Smooth muscle cell (in vitro differentiated cells): Measurements from ENCODE around the gene TMEM98. TPM values are rescaled to one million over a fixed set of nuclear protein-coding genes. Genes with fewer than 3 reads are reported as not detected.
A peak's percentile ranks its signal among the peaks of the same experiment; 100 is the strongest.

Experiments
- DNase-seq: peaks from one replicate; lab custom pipeline; 2025; ENCODE audit not compliant: unreplicated experiment; lab: John Stamatoyannopoulos, UW
- H2AFZ ChIP-seq: fragments of 200-600 bp; sonication (generic); 2 replicates; pipeline ENCODE4 v1.6.0; 2016; ENCODE audit warnings: antibody characterized with exemption, low read depth, mild to moderate bottlenecking
- H3F3A ChIP-seq: fragments of 200-600 bp; sonication (generic); 2 replicates; pipeline ENCODE4 v1.6.0; 2017; ENCODE audit warnings: antibody characterized with exemption, low read depth
- H3K27ac ChIP-seq: fragments of 200-600 bp; sonication (generic); 2 replicates; pipeline ENCODE4 v1.5.1; 2016; ENCODE audit warnings: low read depth, mild to moderate bottlenecking
- H3K27me3 ChIP-seq: fragments of 200-600 bp; sonication (generic); 2 replicates; pipeline ENCODE4 v1.6.1; 2016; ENCODE audit warnings: low read depth, mild to moderate bottlenecking
- H3K36me3 ChIP-seq: fragments of 200-600 bp; sonication (generic); 2 replicates; pipeline ENCODE4 v1.5.1; 2016; ENCODE audit warnings: low read depth
- H3K4me1 ChIP-seq: fragments of 200-600 bp; sonication (generic); 2 replicates; pipeline ENCODE4 v1.5.1; 2016; ENCODE audit warnings: low read depth
- H3K4me2 ChIP-seq: fragments of 200-600 bp; sonication (generic); 2 replicates; pipeline ENCODE4 v1.6.0; 2016; ENCODE audit warnings: mild to moderate bottlenecking
- H3K4me3 ChIP-seq: fragments of 200-600 bp; sonication (generic); 2 replicates; pipeline ENCODE4 v1.5.1; 2016; ENCODE audit warnings: mild to moderate bottlenecking
- H3K79me2 ChIP-seq: fragments of 200-600 bp; sonication (generic); 2 replicates; pipeline ENCODE4 v1.6.0; 2016; ENCODE audit warnings: low read depth, mild to moderate bottlenecking
- H3K9ac ChIP-seq: fragments of 200-600 bp; sonication (generic); 2 replicates; pipeline ENCODE4 v1.6.0; 2016; ENCODE audit warnings: low read depth
- H3K9me3 ChIP-seq: fragments of 200-600 bp; sonication (generic); replicated peaks from 2 replicates; pipeline ENCODE4 v1.5.1; 2016; ENCODE audit warnings: low read depth
- H4K20me1 ChIP-seq: fragments of 200-600 bp; sonication (generic); 2 replicates; pipeline ENCODE4 v1.6.0; 2016; ENCODE audit warnings: low read depth
- CTCF ChIP-seq: fragments of 200-600 bp; sonication (generic); IDR thresholded peaks from 2 replicates; pipeline ENCODE4 v1.5.1; 2017; ENCODE audit warnings: borderline replicate concordance, mild to moderate bottlenecking, antibody characterized with exemption; ENCODE audit not compliant: insufficient read depth, poor library complexity, severe bottlenecking
- WGBS: methylation state at CpG from one replicate; pipeline ENCODE4 v1.1.7; 2016; ENCODE audit warnings: low lambda C conversion rate; 5-methylcytosine and 5-hydroxymethylcytosine counted together
- polyA plus RNA-seq: library from polyadenylated mRNA; unstranded; fragments of >200 nt; fragmentation: Nextera tagmentation; extraction: Ambion mirVana; gene quantifications from 2 replicates; pipeline ENCODE4 v1.2.1, GENCODE V29; 2016
- total RNA-seq: library from RNA; depleted of rRNA; stranded (reverse); fragments of >200 nt; gene quantifications from 2 replicates; pipeline ENCODE4 v1.2.3, GENCODE V29; 2014

TMEM98 gene
- total and polyA plus RNA-seq, 2 experiments from 2014 or later: 190 to 222 TPM

DNA sequence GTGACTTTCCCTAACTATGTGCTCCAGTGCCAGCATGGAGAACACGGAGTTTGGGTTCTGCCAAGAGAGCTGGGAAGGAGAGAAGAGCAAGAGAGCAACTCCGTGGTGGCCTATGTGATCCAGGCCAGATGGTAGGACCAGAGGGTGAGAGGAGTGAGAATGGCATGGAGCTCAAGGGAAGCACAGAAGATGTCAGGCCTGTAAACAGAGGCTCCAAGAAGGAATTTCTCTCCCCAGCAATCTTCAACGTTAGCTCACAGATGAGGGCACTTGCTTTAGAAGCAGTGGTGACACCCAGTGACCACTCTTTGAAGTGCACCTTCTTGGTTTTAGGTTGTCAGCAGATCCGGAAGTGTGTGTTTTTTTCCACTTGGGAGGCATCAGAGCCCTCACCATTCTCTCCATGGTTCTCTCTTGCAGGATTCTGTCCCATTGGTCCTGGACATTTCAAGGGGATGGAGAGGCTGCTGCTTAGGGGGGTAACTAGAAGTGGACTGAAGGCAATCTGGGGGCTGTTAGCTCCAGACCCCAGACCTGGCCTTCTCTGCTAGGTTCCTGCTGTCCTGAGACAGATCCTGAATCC, 18.1 kb upstream of the TMEM98 start:
- Histone ChIP-seq H3K4me1 (no peaks in the 10 kb centered on the region), H3K4me3 (no peak overlapping the region), H3K4me2 (peak overlapping the region; percentile 43), H3K36me3 (no peaks in the 10 kb centered on the region), H3K79me2 (no peaks in the 10 kb centered on the region), H2AFZ (peak overlapping the region; percentile 89), H3K9ac (no peak overlapping the region), H3K27ac (no peak overlapping the region), H4K20me1 (no peaks in the 10 kb centered on the region), H3F3A (peaks cover 10% of the 10 kb centered on the region), H3K27me3 (no peaks in the 10 kb centered on the region), H3K9me3 (no peaks in the 10 kb centered on the region)
- WGBS: 32% methylated on average over 4 of the region's 4 CpGs
- DNase-seq: no peak
- peak; percentile 66 for TF ChIP-seq CTCF

- Histone ChIP-seq H3K79me2 (no peaks in the 10 kb centered on the region), H3K36me3 (no peaks in the 10 kb centered on the region), H3K9ac (no peak overlapping the region), H4K20me1 (no peaks in the 10 kb centered on the region), H2AFZ (no peak overlapping the region), H3K4me3 (no peak overlapping the region), H3K27ac (no peak overlapping the region), H3K27me3 (no peaks in the 10 kb centered on the region), H3K4me1 (no peaks in the 10 kb centered on the region), H3F3A (peaks cover 10% of the 10 kb centered on the region), H3K4me2 (no peak overlapping the region), H3K9me3 (no peaks in the 10 kb centered on the region)
- TF ChIP-seq CTCF: no peak
- DNase-seq: no peak
- 91% methylated on average over 3 of the region's 3 CpGs for WGBS
These were observed 17.2 kb upstream of the TMEM98 start for GRCh38 chr17:32910769-32911168.

- Histone ChIP-seq H3K27ac (no peak overlapping the region), H3K9me3 (no peaks in the 10 kb centered on the region), H3K4me1 (no peaks in the 10 kb centered on the region), H4K20me1 (no peaks in the 10 kb centered on the region), H3K4me2 (peak overlapping the region; percentile 48), H2AFZ (peak overlapping the region; percentile 80), H3K9ac (no peak overlapping the region), H3K36me3 (no peaks in the 10 kb centered on the region), H3K4me3 (peak overlapping the region; percentile 0), H3F3A (peaks cover 10% of the 10 kb centered on the region), H3K27me3 (no peaks in the 10 kb centered on the region), H3K79me2 (no peaks in the 10 kb centered on the region)
- 26% methylated on average over 10 of the region's 10 CpGs for WGBS
- no peak for TF ChIP-seq CTCF
- DNase-seq: peak; percentile 22
These were observed 15.6 kb upstream of the TMEM98 start for GRCh38 chr17:32912218-32912897.

GRCh38 chr17:32913593-32913992, 14.4 kb upstream of the TMEM98 start:
- TF ChIP-seq CTCF: no peak
- Histone ChIP-seq H3K27me3 (no peaks in the 10 kb centered on the region), H4K20me1 (no peaks in the 10 kb centered on the region), H3K4me1 (no peaks in the 10 kb centered on the region), H3K9ac (no peak overlapping the region), H3K36me3 (no peaks in the 10 kb centered on the region), H3K9me3 (no peaks in the 10 kb centered on the region), H3K4me3 (no peak overlapping the region), H3K79me2 (no peaks in the 10 kb centered on the region), H3F3A (peaks cover 10% of the 10 kb centered on the region), H3K27ac (no peak overlapping the region), H2AFZ (no peak overlapping the region), H3K4me2 (no peak overlapping the region)
- 97% methylated on average over 7 of the region's 7 CpGs for WGBS
- DNase-seq: no peak
